Lung (tissue), 12 donors: ENCODE measurements around the gene GAK. TPM values are rescaled to one million over a fixed set of nuclear protein-coding genes. Genes with fewer than 3 reads are reported as not detected.
"Not testable (repeated sequence)": the region's sequence is repeated elsewhere in the genome, so short reads cannot be mapped to it uniquely, and the experiment has no call there.

Experiments
- ATAC-seq: fragments of 200-7000 bp; cut with Tn5 transposase; one replicate; pipeline ENCODE4 v1.9.1; 2020; ENCODE audit warnings: moderate number of reproducible peaks; ENCODE audit not compliant: insufficient read depth, low FRiP score
- DNase-seq, 3 donors: peaks; one replicate each; pipeline ENCODE4 v3.0.0-alpha.2; 2013 to 2017
- H3K27ac ChIP-seq, 2 donors: one replicate each; pipeline ENCODE4 v1.5.1; 2013; ENCODE audit warnings: mild to moderate bottlenecking in 2 of 2, moderate library complexity in 2 of 2, control low read depth in 1 of 2, inconsistent platforms in 1 of 2, low read depth in 1 of 2, low read length in 1 of 2
- H3K27me3 ChIP-seq, 3 donors: one replicate each; pipeline ENCODE4 v1.5.1; 2013; ENCODE audit warnings: low read length in 2 of 3; ENCODE audit not compliant: control insufficient read depth in 3 of 3, insufficient read depth in 3 of 3
- H3K36me3 ChIP-seq, 4 donors: one replicate each; pipeline ENCODE4 v1.5.1; 2013; ENCODE audit warnings: low read length in 4 of 4, mild to moderate bottlenecking in 1 of 4, moderate library complexity in 1 of 4; ENCODE audit not compliant: control insufficient read depth in 4 of 4, insufficient read depth in 4 of 4
- H3K4me1 ChIP-seq, 5 donors: one replicate each; pipeline ENCODE4 v1.5.1; 2013; ENCODE audit warnings: low read length in 5 of 5, mild to moderate bottlenecking in 2 of 5, moderate library complexity in 1 of 5; ENCODE audit not compliant: control insufficient read depth in 5 of 5, insufficient read depth in 5 of 5
- H3K4me3 ChIP-seq: one replicate; pipeline ENCODE4 v1.5.1; 2013; ENCODE audit warnings: mild to moderate bottlenecking, control low read depth, moderate library complexity
- H3K9ac ChIP-seq, 2 donors: one replicate each; pipeline ENCODE4 v1.5.1; 2013; ENCODE audit warnings: low read length in 2 of 2, control low read depth in 1 of 2; ENCODE audit not compliant: insufficient read depth in 1 of 2
- H3K9me3 ChIP-seq, 4 donors: one replicate each; pipeline ENCODE4 v1.5.1; 2013; ENCODE audit warnings: low read length in 3 of 4, mild to moderate bottlenecking in 1 of 4, moderate library complexity in 1 of 4; ENCODE audit not compliant: control insufficient read depth in 4 of 4, insufficient read depth in 3 of 4
- WGBS, 2 donors: extraction: QIAGEN DNeasy Blood & Tissue Kit; methylation state at CpG; one replicate each; pipeline ENCODE4 v1.1.7; 2013; 5-methylcytosine and 5-hydroxymethylcytosine counted together
- polyA plus RNA-seq, 2 donors: library from polyadenylated mRNA; stranded (reverse); fragments of 200-250 nt; gene quantifications; one replicate each; pipeline ENCODE4 v1.2.1, GENCODE V29; 2013
- total RNA-seq, 2 donors: library from RNA; depleted of rRNA in 1 of 2; stranded (reverse); fragments of >200 nt in 1 of 2; gene quantifications; one replicate each; pipeline ENCODE4 v1.2.1, GENCODE V29; 2014 to 2021
- TF ChIP-seq, protein P1 (sequence below): IDR thresholded peaks from 2 replicates; pipeline ENCODE4 v1.5.1; 2012; ENCODE audit warnings: mild to moderate bottlenecking; ENCODE audit errors: control extremely low read depth, extremely low read depth
- donor health status: control.
- donor health status: control.
- donor health status: Bipolar disorder and iron deficiency.
- donor health status: healthy.
- donor health status: DM: yes; HTN: yes; CAD: no.

The GAK gene
- total and polyA plus RNA-seq, 4 donors, result 101 to 178 (median 137) TPM

DNA sequence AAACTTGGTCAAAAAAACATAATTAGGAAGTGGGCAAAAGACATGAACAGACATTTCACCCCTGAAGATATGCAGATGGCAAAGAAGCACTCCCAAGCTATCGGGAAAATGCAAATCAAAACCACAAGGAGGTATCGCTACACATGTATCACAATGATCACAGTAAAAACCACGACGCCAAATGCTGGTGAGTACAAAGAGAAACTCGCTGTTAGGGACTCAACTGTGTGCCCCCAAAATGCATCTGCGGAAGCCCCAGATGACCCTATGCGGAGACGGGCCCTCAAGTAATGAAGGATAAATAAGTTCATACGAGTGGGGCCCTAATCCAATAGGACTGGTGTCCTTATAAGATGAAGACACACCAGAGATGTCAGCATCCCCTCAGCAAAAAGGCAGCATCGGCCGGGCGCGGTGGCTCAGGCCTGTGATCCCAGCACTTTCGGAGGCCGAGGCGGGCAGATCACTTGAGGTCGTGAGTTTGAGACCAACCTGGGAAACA, 10.2 kb downstream of the GAK start:
- DNase-seq (no peak), ATAC-seq (no peak)
- TF ChIP-seq, protein P1, sequence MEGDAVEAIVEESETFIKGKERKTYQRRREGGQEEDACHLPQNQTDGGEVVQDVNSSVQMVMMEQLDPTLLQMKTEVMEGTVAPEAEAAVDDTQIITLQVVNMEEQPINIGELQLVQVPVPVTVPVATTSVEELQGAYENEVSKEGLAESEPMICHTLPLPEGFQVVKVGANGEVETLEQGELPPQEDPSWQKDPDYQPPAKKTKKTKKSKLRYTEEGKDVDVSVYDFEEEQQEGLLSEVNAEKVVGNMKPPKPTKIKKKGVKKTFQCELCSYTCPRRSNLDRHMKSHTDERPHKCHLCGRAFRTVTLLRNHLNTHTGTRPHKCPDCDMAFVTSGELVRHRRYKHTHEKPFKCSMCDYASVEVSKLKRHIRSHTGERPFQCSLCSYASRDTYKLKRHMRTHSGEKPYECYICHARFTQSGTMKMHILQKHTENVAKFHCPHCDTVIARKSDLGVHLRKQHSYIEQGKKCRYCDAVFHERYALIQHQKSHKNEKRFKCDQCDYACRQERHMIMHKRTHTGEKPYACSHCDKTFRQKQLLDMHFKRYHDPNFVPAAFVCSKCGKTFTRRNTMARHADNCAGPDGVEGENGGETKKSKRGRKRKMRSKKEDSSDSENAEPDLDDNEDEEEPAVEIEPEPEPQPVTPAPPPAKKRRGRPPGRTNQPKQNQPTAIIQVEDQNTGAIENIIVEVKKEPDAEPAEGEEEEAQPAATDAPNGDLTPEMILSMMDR, result no peak
- 89 to 90% methylated on average over 17 of the region's 17 CpGs for WGBS, 2 donors
- no peak overlapping the region for H3K4me3 ChIP-seq
- H3K36me3 ChIP-seq, result peaks cover 0 to 3% (median 0%) of the 10 kb centered on the region in 4 donors
- peaks cover 0 to 10% (median 0%) of the 10 kb centered on the region in 5 donors for H3K4me1 ChIP-seq
- H3K9me3 ChIP-seq, result no peaks in the 10 kb centered on the region
- H3K9ac ChIP-seq, result no peak overlapping the region
- H3K27me3 ChIP-seq, result no peaks in the 10 kb centered on the region
- no peak overlapping the region for H3K27ac ChIP-seq

- WGBS, 2 donors, result 82 to 95% methylated on average over 15 of the region's 15 CpGs
- H3K4me3 ChIP-seq, H3K9me3 ChIP-seq, ATAC-seq, H3K27ac ChIP-seq, DNase-seq, H3K36me3 ChIP-seq, H3K9ac ChIP-seq, H3K27me3 ChIP-seq: not testable (repeated sequence)
- H3K4me1 ChIP-seq, result peaks cover 0 to 14% (median 0%) of the 10 kb centered on the region in 5 donors
These were observed 13.0 kb downstream of the GAK start for GRCh38 chr4:919004-919680.

- not testable (repeated sequence) for H3K27ac ChIP-seq, H3K27me3 ChIP-seq, H3K36me3 ChIP-seq, H3K9ac ChIP-seq, H3K4me3 ChIP-seq, H3K9me3 ChIP-seq, DNase-seq, ATAC-seq
- H3K4me1 ChIP-seq, result peaks cover 0 to 15% (median 0%) of the 10 kb centered on the region in 5 donors
- 87 to 93% methylated on average over 6 of the region's 6 CpGs for WGBS, 2 donors
These were observed 13.5 kb downstream of the GAK start for GRCh38 chr4:918591-918990.

GRCh38 chr4:917992-918391, 14.1 kb downstream of the GAK start:
- WGBS, 2 donors, result 97 to 99% methylated on average over 2 of the region's 2 CpGs

More at GRCh38 chr4:917992-918391, 14.1 kb downstream of the GAK start:
- no peak for ATAC-seq
- no peaks in the 10 kb centered on the region for H3K27me3 ChIP-seq
- no peak overlapping the region for H3K9ac ChIP-seq
- peaks cover 0 to 15% (median 0%) of the 10 kb centered on the region in 5 donors for H3K4me1 ChIP-seq
- DNase-seq, result no peak
- no peak overlapping the region for H3K4me3 ChIP-seq
- TF ChIP-seq, protein P1, result no peak
- H3K36me3 ChIP-seq, result peaks cover 0 to 3% (median 0%) of the 10 kb centered on the region in 4 donors
- no peaks in the 10 kb centered on the region for H3K9me3 ChIP-seq
- no peak overlapping the region for H3K27ac ChIP-seq
